Cardiac fibroblast (primary cell): Measurements from ENCODE around the gene NELFCD.
A peak's percentile ranks its signal among the peaks of the same experiment; 100 is the strongest.

ENCODE experiments used
- DNase-seq, 2 donors: peaks; one replicate each; pipeline versions ENCODE4 v3.0.0 to v3.0.0-alpha.2; 2010; ENCODE audit warnings: low read depth in 2 of 2
- H3K4me3 ChIP-seq, 2 donors: replicated peaks in 1 of 2; 1 replicate in 1 of 2; 2 replicates in 1 of 2; pipeline ENCODE4 v1.5.1; 2011; ENCODE audit warnings: low read depth in 2 of 2, low read length in 2 of 2, mild to moderate bottlenecking in 2 of 2, moderate library complexity in 1 of 2
- CTCF ChIP-seq: IDR thresholded peaks from one replicate; pipeline ENCODE4 v1.5.1; 2011; ENCODE audit warnings: low read depth, mild to moderate bottlenecking, low read length, inconsistent platforms

The NELFCD gene

GRCh38 chr20:59001449-59002171 lies 20.6 kb downstream of the NELFCD start:
- DNase-seq: no peak
- no peak for TF ChIP-seq CTCF
- no peak overlapping the region for H3K4me3 ChIP-seq

- DNase-seq: no peak
- no peak for TF ChIP-seq CTCF
- H3K4me3 ChIP-seq: no peak overlapping the region
These were observed 21.3 kb downstream of the NELFCD start for GRCh38 chr20:59002388-59002787.

GRCh38 chr20:59002874-59003399 lies 21.9 kb downstream of the NELFCD start:
- no peak overlapping the region for H3K4me3 ChIP-seq
- DNase-seq: no peak
- TF ChIP-seq CTCF: no peak

- no peak overlapping the region for H3K4me3 ChIP-seq
- no peak for TF ChIP-seq CTCF
- no peak for DNase-seq
These were observed 22.9 kb downstream of the NELFCD start for GRCh38 chr20:59003836-59004492.

- no peak for DNase-seq
- no peak overlapping the region for H3K4me3 ChIP-seq
These were observed 23.4 kb downstream of the NELFCD start for GRCh38 chr20:59004493-59004762.

GRCh38 chr20:59004763-59005522 lies 23.9 kb downstream of the NELFCD start:
- peak overlapping the region in 1 of 2 donors; percentile 71 for H3K4me3 ChIP-seq
- no peak for DNase-seq
- TF ChIP-seq CTCF: no peak

More at GRCh38 chr20:59004493-59004762, 23.4 kb downstream of the NELFCD start:
- no peak for TF ChIP-seq CTCF
